Pancreas (tissue), 10 donors: Measurements from ENCODE around the gene CBY1. TPM values are rescaled to one million over a fixed set of nuclear protein-coding genes. Genes with fewer than 3 reads are reported as not detected.

Experiments used
- ATAC-seq, 4 donors: fragments of 200-7000 bp; cut with Tn5 transposase; one replicate each; pipeline versions ENCODE4 v1.8.0 to v1.9.1; 2020; ENCODE audit warnings: mild to moderate bottlenecking in 4 of 4, moderate library complexity in 4 of 4
- DNase-seq, 6 donors: peaks; one replicate each; pipeline ENCODE4 v3.0.0-alpha.2; 2020
- FAIRE-seq: peaks from 2 replicates; lab custom pipeline; 2012; peaks lifted over from hg19 to GRCh38; lab: Jason Lieb, UNC
- H3K27ac ChIP-seq, 4 donors: fragments of 200-600 bp; sonication (generic); 1 replicate in 3 of 4; 2 replicates in 1 of 4; pipeline versions ENCODE4 v1.5.0 to v1.8.0; 2020
- H3K27me3 ChIP-seq, 4 donors: fragments of 200-600 bp; one replicate each; pipeline ENCODE4 v1.8.0; 2021
- H3K36me3 ChIP-seq, 3 donors: fragments of 200-600 bp; sonication (generic) in 1 of 3; one replicate each; pipeline versions ENCODE4 v1.5.0 to v1.8.0; 2020 to 2021
- H3K4me1 ChIP-seq, 3 donors: fragments of 200-600 bp; one replicate each; pipeline ENCODE4 v1.8.0; 2021
- H3K4me3 ChIP-seq, 4 donors: fragments of 200-600 bp; sonication (generic) in 2 of 4; one replicate each; pipeline versions ENCODE4 v1.5.0 to v1.8.0; 2020 to 2021
- H3K9me3 ChIP-seq, 4 donors: fragments of 200-600 bp; one replicate each; pipeline ENCODE4 v1.8.0; 2021
- CTCF ChIP-seq, 4 donors: fragments of 200-600 bp; sonication (generic) in 3 of 4; IDR thresholded peaks; one replicate each; pipeline versions ENCODE4 v1.5.0 to v1.8.0; 2021; ENCODE audit warnings: antibody characterized with exemption in 4 of 4
- WGBS, 2 donors: extraction: QIAGEN DNeasy Blood & Tissue Kit; methylation state at CpG; one replicate each; pipeline ENCODE4 v1.1.7; 2013; 5-methylcytosine and 5-hydroxymethylcytosine counted together
- intact Hi-C, 3 donors: fragments of 100-400 bp; cut with DNase I; formaldehyde crosslinking; loops; one replicate each; pipeline versions ENCODE4 v1.11.1 to v1.14.2; 2022
- polyA plus RNA-seq, 2 donors: library from polyadenylated mRNA; stranded (reverse); fragments of 200-250 nt; gene quantifications; one replicate each; pipeline ENCODE4 v1.2.3, GENCODE V29; 2013
- total RNA-seq, 6 donors: library from RNA; stranded (reverse); fragmentation: NEBNext Ultra II Directional in 4 of 6; extraction: Animal tissue kit (Norgen Biotek cat#: 25700) in 4 of 6; gene quantifications; one replicate each; pipeline versions ENCODE4 v1.2.1 to v1.2.4, GENCODE V29; 2021 to 2023
- donor health status: healthy with polysubstance abuse.
- donor health status: DM: no; HTN: no; CAD: no; lungs with moderate emphysema.
- donor health status: DM: no; HTN: no; CAD: no.
- donor health status: control.
- donor health status: control.
- donor health status: Bipolar disorder and iron deficiency.
- donor health status: DM: yes; HTN: yes; CAD: no.
- donor health status: DM: no; HTN: no; CAD: no.
- donor health status: DM: no; HTN: no; CAD: no.
- donor health status: DM: yes; HTN: yes; CAD: no.

CBY1 gene
- total and polyA plus RNA-seq, 8 donors: 15.3 to 37.1 (median 19.2) TPM

GRCh38 chr22:38705235-38706100, 49.0 kb downstream of the CBY1 start, which contains the start of gene GTPBP1:
GTPBP1 (plus strand) TSS chr22:38705944; CDS start chr22:38705956, 12 bp downstream.
- DNase-seq (peak; percentile 88 to 99 (median 98)), ATAC-seq (peak; percentile 74 to 89 (median 82)), FAIRE-seq (peak; percentile 98)
- H3K27me3 ChIP-seq: no peaks in the 10 kb centered on the region
- intact Hi-C loops: no loop called here
- H3K4me3 ChIP-seq: peak within 1 kb of the TSS; percentile 87 to 99 (median 90)
- H3K9me3 ChIP-seq: no peaks in the 10 kb centered on the region
- peak within 1 kb of the TSS; percentile 87 to 97 (median 92) for H3K27ac ChIP-seq
- peaks cover 18 to 32% (median 29%) of the 10 kb centered on the region in 3 donors for H3K4me1 ChIP-seq
- 0% methylated on average over 54 to 55 of the region's 55 CpGs for WGBS, 2 donors
- no peak for TF ChIP-seq CTCF (IDR thresholded peaks at IDR 0.05)
- H3K36me3 ChIP-seq: no peaks in the 10 kb centered on the region

- peak; percentile 57 to 88 (median 71) for DNase-seq
- H3K4me3 ChIP-seq: peak overlapping the region; percentile 87 to 99 (median 90)
- intact Hi-C loops: no loop called here
- no peaks in the 10 kb centered on the region for H3K36me3 ChIP-seq
- 0 to 1% methylated on average over 62 to 79 of the region's 80 CpGs for WGBS, 2 donors
- ATAC-seq: peak; percentile 4 to 34 (median 19)
- H3K27me3 ChIP-seq: no peaks in the 10 kb centered on the region
- no peak for TF ChIP-seq CTCF (IDR thresholded peaks at IDR 0.05)
- peak overlapping the region; percentile 87 to 97 (median 92) for H3K27ac ChIP-seq
- no peak for FAIRE-seq
- H3K4me1 ChIP-seq: peaks cover 18 to 32% (median 29%) of the 10 kb centered on the region in 3 donors
- H3K9me3 ChIP-seq: no peaks in the 10 kb centered on the region
These were observed 49.9 kb downstream of the CBY1 start for GRCh38 chr22:38706101-38706900.

- H3K9me3 ChIP-seq: no peaks in the 10 kb centered on the region
- DNase-seq (no peak), FAIRE-seq (no peak), ATAC-seq (no peak)
- H3K36me3 ChIP-seq: no peaks in the 10 kb centered on the region
- no peak for TF ChIP-seq CTCF (IDR thresholded peaks at IDR 0.05)
- WGBS, 2 donors: 0 to 1% methylated on average over 4 of the region's 4 CpGs
- H3K27ac ChIP-seq: peak overlapping the region; percentile 19 to 97 (median 92)
- peaks cover 18 to 29% (median 27%) of the 10 kb centered on the region in 3 donors for H3K4me1 ChIP-seq
- H3K4me3 ChIP-seq: peak overlapping the region; percentile 3 to 99 (median 90)
- intact Hi-C loops: no loop called here
- no peaks in the 10 kb centered on the region for H3K27me3 ChIP-seq
These were observed 50.4 kb downstream of the CBY1 start for GRCh38 chr22:38706901-38707195.

- DNase-seq (no peak), FAIRE-seq (no peak), ATAC-seq (peak in 2 of 4 donors; percentile 8 to 14)
- Histone ChIP-seq H3K4me3 (peak overlapping the region; percentile 3 to 99 (median 90)), H3K27me3 (no peaks in the 10 kb centered on the region), H3K27ac (peak overlapping the region; percentile 19 to 97 (median 92)), H3K36me3 (no peaks in the 10 kb centered on the region), H3K4me1 (peaks cover 18 to 29% (median 27%) of the 10 kb centered on the region in 3 donors), H3K9me3 (no peaks in the 10 kb centered on the region)
- TF ChIP-seq CTCF (IDR thresholded peaks at IDR 0.05): no peak
- 8 to 17% methylated on average over 2 of the region's 2 CpGs for WGBS, 2 donors
- intact Hi-C loops: no loop called here
These were observed 50.9 kb downstream of the CBY1 start for GRCh38 chr22:38707346-38707745.
